ENCODE data around the gene ST3GAL2. TPM values are rescaled to one million over a fixed set of nuclear protein-coding genes. Genes with fewer than 3 reads are reported as not detected.
"Not testable (repeated sequence)": the region's sequence is repeated elsewhere in the genome, so short reads cannot be mapped to it uniquely, and the experiment has no call there.

The ST3GAL2 gene
- total RNA-seq, 1 experiment from 2014 or later = 48.1 TPM

GRCh38 chr16:70392606-70393005 is 46.3 kb downstream of the ST3GAL2 start:
- Histone ChIP-seq H3K9me2 (replicated peaks; ENCODE audit: insufficient read depth, low read length) (no peaks in the 10 kb centered on the region), H3K4me3 (ENCODE audit: low read length) (no peak overlapping the region), H4K20me1 (ENCODE audit: insufficient read depth, low read depth, low read length) (no peaks in the 10 kb centered on the region), H3K79me2 (ENCODE audit: low read length) (peaks cover 15% of the 10 kb centered on the region), H3K9ac (ENCODE audit: low read length) (no peak overlapping the region), H3K9me3 (ENCODE audit: low read length) (no peaks in the 10 kb centered on the region), H3K36me3 (ENCODE audit: insufficient read depth, low read length) (peaks cover 31% of the 10 kb centered on the region), H2AFZ (ENCODE audit: low read length) (no peak overlapping the region), H3K27me3 (ENCODE audit: low read length) (no peaks in the 10 kb centered on the region), H3K4me2 (ENCODE audit: low read depth, low read length, poor library complexity, severe bottlenecking) (no peak overlapping the region), H3K4me1 (ENCODE audit: low read length) (peaks cover 12% of the 10 kb centered on the region), H3K27ac (ENCODE audit: low read length) (no peak overlapping the region)
- no peak for DNase-seq

GRCh38 chr16:70391881-70392481 is 46.9 kb downstream of the ST3GAL2 start:
- Histone ChIP-seq H3K27ac (ENCODE audit: low read length) (peak overlapping the region; percentile 35; the same call in 1 of the 2 replicates), H3K27me3 (ENCODE audit: low read length) (no peaks in the 10 kb centered on the region), H3K9me2 (replicated peaks; ENCODE audit: insufficient read depth, low read length) (no peaks in the 10 kb centered on the region), H3K36me3 (ENCODE audit: insufficient read depth, low read length) (peaks cover 31% of the 10 kb centered on the region), H4K20me1 (ENCODE audit: insufficient read depth, low read depth, low read length) (no peaks in the 10 kb centered on the region), H3K79me2 (ENCODE audit: low read length) (peaks cover 15% of the 10 kb centered on the region), H3K9ac (ENCODE audit: low read length) (no peak overlapping the region), H2AFZ (ENCODE audit: low read length) (no peak overlapping the region), H3K4me3 (ENCODE audit: low read length) (no peak overlapping the region), H3K4me1 (ENCODE audit: low read length) (peaks cover 12% of the 10 kb centered on the region), H3K4me2 (ENCODE audit: low read depth, low read length, poor library complexity, severe bottlenecking) (no peak overlapping the region), H3K9me3 (ENCODE audit: low read length) (no peaks in the 10 kb centered on the region)
- DNase-seq = no peak

GRCh38 chr16:70391446-70391845 is 47.5 kb downstream of the ST3GAL2 start:
- H3K27me3 ChIP-seq (ENCODE audit: low read length) = no peaks in the 10 kb centered on the region
- no peaks in the 10 kb centered on the region for H3K9me2 ChIP-seq (replicated peaks; ENCODE audit: insufficient read depth, low read length)
- H4K20me1 ChIP-seq (ENCODE audit: insufficient read depth, low read depth, low read length) = no peaks in the 10 kb centered on the region
- H3K27ac ChIP-seq (ENCODE audit: low read length) = peak overlapping the region; percentile 35; the same call in 1 of the 2 replicates
- H3K36me3 ChIP-seq (ENCODE audit: insufficient read depth, low read length) = peaks cover 31% of the 10 kb centered on the region
- H3K4me2 ChIP-seq (ENCODE audit: low read depth, low read length, poor library complexity, severe bottlenecking) = no peak overlapping the region
- H3K9ac ChIP-seq (ENCODE audit: low read length) = no peak overlapping the region
- peaks cover 11% of the 10 kb centered on the region for H3K4me1 ChIP-seq (ENCODE audit: low read length)
- no peak overlapping the region for H2AFZ ChIP-seq (ENCODE audit: low read length)
- no peak for DNase-seq
- peaks cover 15% of the 10 kb centered on the region for H3K79me2 ChIP-seq (ENCODE audit: low read length)
- no peaks in the 10 kb centered on the region for H3K9me3 ChIP-seq (ENCODE audit: low read length)
- no peak overlapping the region for H3K4me3 ChIP-seq (ENCODE audit: low read length)

GRCh38 chr16:70390774-70391173 is 48.1 kb downstream of the ST3GAL2 start:
- Histone ChIP-seq H3K79me2 (ENCODE audit: low read length) (peaks cover 15% of the 10 kb centered on the region), H4K20me1 (ENCODE audit: insufficient read depth, low read depth, low read length) (no peaks in the 10 kb centered on the region), H3K9me3 (ENCODE audit: low read length) (no peaks in the 10 kb centered on the region), H2AFZ (ENCODE audit: low read length) (no peak overlapping the region), H3K9ac (ENCODE audit: low read length) (no peak overlapping the region), H3K4me2 (ENCODE audit: low read depth, low read length, poor library complexity, severe bottlenecking) (no peak overlapping the region), H3K4me1 (ENCODE audit: low read length) (peaks cover 9% of the 10 kb centered on the region), H3K4me3 (ENCODE audit: low read length) (no peak overlapping the region), H3K9me2 (replicated peaks; ENCODE audit: insufficient read depth, low read length) (no peaks in the 10 kb centered on the region), H3K27ac (ENCODE audit: low read length) (peak overlapping the region; percentile 35; the same call in 1 of the 2 replicates), H3K27me3 (ENCODE audit: low read length) (no peaks in the 10 kb centered on the region), H3K36me3 (ENCODE audit: insufficient read depth, low read length) (peaks cover 31% of the 10 kb centered on the region)
- no peak for DNase-seq

- Histone ChIP-seq H3K79me2 (ENCODE audit: low read length) (peaks cover 6% of the 10 kb centered on the region; the same call in 1 of the 2 replicates), H3K9me2 (replicated peaks; ENCODE audit: insufficient read depth, low read length) (no peaks in the 10 kb centered on the region), H3K4me2 (ENCODE audit: low read depth, low read length, poor library complexity, severe bottlenecking) (no peak overlapping the region), H3K36me3 (ENCODE audit: insufficient read depth, low read length) (peaks cover 14% of the 10 kb centered on the region; the same call in 1 of the 2 replicates), H3K4me3 (ENCODE audit: low read length) (no peak overlapping the region), H3K9me3 (ENCODE audit: low read length) (no peaks in the 10 kb centered on the region), H3K27ac (ENCODE audit: low read length) (no peak overlapping the region), H3K4me1 (ENCODE audit: low read length) (peaks cover 9% of the 10 kb centered on the region), H3K9ac (ENCODE audit: low read length) (no peak overlapping the region), H4K20me1 (ENCODE audit: insufficient read depth, low read depth, low read length) (no peaks in the 10 kb centered on the region), H3K27me3 (ENCODE audit: low read length) (no peaks in the 10 kb centered on the region), H2AFZ (ENCODE audit: low read length) (no peak overlapping the region)
- DNase-seq = no peak
Measured at GRCh38 chr16:70388006-70388680, 50.8 kb downstream of the ST3GAL2 start.

- H3K9ac ChIP-seq (ENCODE audit: low read length); H3K27me3 ChIP-seq (ENCODE audit: low read length); H4K20me1 ChIP-seq (ENCODE audit: insufficient read depth, low read depth, low read length); H3K9me2 ChIP-seq (replicated peaks; ENCODE audit: insufficient read depth, low read length); H3K4me2 ChIP-seq (ENCODE audit: low read depth, low read length, poor library complexity, severe bottlenecking); H3K9me3 ChIP-seq (ENCODE audit: low read length); H2AFZ ChIP-seq (ENCODE audit: low read length); H3K27ac ChIP-seq (ENCODE audit: low read length); DNase-seq; H3K4me1 ChIP-seq (ENCODE audit: low read length); H3K79me2 ChIP-seq (ENCODE audit: low read length); H3K4me3 ChIP-seq (ENCODE audit: low read length): not testable (repeated sequence)
- H3K36me3 ChIP-seq (ENCODE audit: insufficient read depth, low read length) = peaks cover 10% of the 10 kb centered on the region; the same call in 1 of the 2 replicates
Measured at GRCh38 chr16:70386289-70386986, 52.5 kb downstream of the ST3GAL2 start.

- Histone ChIP-seq H3K27me3 (ENCODE audit: low read length) (no peaks in the 10 kb centered on the region), H3K4me3 (ENCODE audit: low read length) (no peak overlapping the region), H3K79me2 (ENCODE audit: low read length) (peaks cover 22% of the 10 kb centered on the region), H3K27ac (ENCODE audit: low read length) (no peak overlapping the region), H4K20me1 (ENCODE audit: insufficient read depth, low read depth, low read length) (no peaks in the 10 kb centered on the region), H3K4me2 (ENCODE audit: low read depth, low read length, poor library complexity, severe bottlenecking) (no peak overlapping the region), H3K9ac (ENCODE audit: low read length) (no peak overlapping the region), H2AFZ (ENCODE audit: low read length) (no peak overlapping the region), H3K9me3 (ENCODE audit: low read length) (no peaks in the 10 kb centered on the region), H3K4me1 (ENCODE audit: low read length) (peaks cover 22% of the 10 kb centered on the region), H3K9me2 (replicated peaks; ENCODE audit: insufficient read depth, low read length) (no peaks in the 10 kb centered on the region), H3K36me3 (ENCODE audit: insufficient read depth, low read length) (peaks cover 11% of the 10 kb centered on the region)
- DNase-seq = no peak
Measured at GRCh38 chr16:70383421-70383960, 55.4 kb downstream of the ST3GAL2 start.
